Inflammatory macrophage (primary cell): ENCODE results near the gene TTLL3.

Source experiments
- DNase-seq, 2 donors: peaks; one replicate each; pipeline ENCODE4 v3.0.0-alpha.2; 2020 to 2022

The TTLL3 gene

DNA sequence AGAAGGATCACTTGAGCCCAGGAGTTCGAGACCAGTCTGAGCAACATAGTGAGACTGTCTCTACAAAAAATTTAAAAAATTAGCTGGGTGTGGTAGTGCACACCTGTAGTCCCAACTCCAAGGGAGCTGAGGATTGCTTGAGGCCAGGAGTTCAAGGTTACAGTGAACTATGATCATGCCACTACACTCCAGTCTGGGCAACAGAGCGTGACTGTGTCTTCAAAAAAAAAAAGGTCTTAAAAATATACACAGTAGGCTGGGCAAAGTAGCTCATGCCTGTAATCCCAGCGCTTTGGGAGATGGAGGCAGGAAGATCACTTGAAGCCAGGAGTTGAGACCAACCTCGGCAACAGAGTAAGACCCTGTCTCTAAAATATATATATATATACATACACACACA lies 29.2 kb upstream of the TTLL3 start:
- DNase-seq, result no peak

DNA sequence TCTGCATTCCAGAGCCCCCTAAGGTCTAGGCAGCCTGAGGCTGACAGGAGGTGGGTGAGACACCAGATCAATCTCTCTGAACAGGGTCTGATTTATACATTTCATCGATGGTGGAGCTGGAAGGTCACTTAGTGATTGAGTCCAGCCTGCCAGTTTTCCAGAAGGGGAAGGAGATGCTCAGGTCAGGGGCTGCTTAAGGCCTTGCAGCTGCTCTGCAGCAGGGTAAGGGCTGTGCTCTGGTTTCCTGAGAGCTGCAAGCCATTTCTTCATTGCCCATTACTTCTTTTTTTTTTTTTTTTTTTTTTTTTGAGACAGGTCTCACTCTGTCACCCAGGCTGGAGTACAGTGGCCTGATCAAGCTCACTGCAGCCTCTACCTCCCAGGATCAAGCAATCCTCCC lies 28.5 kb upstream of the TTLL3 start:
- peak; percentile 38 to 55 for DNase-seq

DNA sequence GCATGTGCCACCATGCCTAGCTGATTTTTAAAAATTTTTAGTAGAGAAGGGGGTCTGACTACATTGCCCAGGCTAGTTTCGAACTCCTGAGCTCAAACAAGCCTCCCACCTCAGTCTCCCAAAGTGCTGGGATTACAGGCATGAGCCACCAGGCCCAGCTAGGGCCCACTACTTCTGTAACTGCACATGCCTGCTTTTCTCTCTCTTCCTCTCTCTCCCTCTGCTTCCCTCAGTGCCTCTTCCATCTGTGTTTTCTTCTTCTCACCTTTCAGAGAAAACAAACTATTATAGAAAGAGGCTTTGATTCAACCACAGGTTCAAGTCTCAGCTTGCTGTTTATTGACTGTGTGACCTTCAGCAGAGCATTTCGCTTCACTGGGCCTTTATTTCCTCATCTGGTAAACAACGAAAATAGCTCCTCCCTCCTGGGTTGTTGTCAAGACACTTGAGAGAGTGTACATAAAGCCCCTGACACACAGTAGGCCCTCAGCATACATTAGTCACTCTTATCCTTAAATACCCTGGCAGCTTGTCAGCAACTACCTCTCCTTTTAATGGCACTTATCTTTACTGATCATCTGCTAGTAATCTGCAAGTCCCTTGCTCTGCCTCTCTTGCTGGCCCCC lies 28.0 kb upstream of the TTLL3 start:
- DNase-seq, result peak in 1 of 2 donors; percentile 46

DNA sequence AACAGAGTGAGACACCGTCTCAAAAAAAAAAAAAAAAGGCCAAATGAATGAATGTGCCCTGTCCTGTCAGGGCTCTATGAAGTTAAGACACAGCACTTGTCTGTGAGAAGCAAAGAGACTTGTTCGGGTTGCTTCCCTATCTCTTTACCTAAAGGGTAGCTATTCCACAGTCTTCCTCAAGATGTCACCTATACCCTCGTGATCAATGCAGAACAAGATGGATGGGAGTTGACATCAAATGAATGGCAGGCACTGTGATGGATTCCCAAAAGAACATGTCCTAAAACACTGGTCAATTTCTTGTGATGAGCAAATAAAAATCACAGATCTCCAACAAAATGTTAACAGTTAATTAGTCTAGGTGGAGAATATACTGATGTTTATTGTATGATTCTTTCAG lies 27.3 kb upstream of the TTLL3 start:
- DNase-seq, result no peak

DNA sequence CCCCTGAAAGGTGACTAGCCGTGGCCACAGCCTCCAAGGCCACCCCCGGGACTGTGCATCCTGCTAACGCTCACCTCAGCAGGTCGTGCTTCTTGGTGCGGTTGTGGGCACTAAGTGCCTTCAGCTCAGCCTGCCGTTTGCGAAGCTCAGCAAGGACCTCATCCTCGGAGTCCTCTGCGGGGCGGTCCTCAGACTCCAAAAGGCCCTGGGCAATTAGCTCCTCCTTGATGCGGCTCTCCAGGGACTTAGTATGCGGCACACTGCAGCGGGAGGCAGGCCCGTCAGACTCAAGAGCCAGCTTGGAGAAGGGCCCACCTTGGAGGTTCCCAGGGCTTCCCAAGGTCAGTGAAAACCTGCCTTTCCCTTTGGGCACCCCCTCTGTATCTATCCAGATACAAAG lies 26.1 kb upstream of the TTLL3 start:
- DNase-seq, result no peak

DNA sequence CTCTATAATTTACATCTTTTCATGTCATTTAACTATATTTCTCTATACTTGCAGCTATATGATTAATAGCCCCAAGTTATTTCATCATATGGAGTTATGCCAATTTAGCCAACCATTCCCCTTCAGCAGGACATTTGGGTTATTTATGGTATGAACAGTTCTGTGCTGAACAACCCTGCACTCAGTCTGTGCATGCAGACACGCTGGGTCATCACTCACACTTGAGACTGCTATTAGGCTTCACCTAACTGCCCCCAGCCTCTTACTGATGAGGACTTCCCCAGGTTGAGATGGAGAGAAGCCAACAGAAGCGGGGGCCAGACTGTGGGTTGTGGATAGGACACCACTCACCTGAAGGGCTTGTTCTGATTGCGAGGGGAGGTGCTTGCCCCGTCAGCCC lies 25.1 kb upstream of the TTLL3 start:
- DNase-seq, result no peak

DNA sequence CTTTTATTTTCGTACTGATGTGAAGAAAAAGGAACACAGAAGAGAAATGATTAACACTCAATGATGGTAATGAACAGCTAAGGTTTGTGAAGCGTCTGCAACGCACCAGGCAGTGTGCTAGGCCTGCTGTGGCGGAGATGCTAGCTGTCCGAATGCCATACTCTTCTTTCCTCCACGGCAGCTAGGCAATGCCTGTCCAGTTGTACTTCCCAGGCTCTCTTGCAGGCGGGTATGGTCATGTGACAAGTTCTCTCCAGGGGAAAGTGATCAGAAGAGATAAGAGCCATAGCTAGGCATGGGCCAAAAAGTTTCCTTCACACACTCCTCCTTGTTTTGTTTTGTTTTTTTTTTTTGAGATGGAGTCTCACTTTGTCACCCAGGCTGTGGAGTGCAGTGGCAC lies 24.5 kb upstream of the TTLL3 start:
- DNase-seq, result no peak

DNA sequence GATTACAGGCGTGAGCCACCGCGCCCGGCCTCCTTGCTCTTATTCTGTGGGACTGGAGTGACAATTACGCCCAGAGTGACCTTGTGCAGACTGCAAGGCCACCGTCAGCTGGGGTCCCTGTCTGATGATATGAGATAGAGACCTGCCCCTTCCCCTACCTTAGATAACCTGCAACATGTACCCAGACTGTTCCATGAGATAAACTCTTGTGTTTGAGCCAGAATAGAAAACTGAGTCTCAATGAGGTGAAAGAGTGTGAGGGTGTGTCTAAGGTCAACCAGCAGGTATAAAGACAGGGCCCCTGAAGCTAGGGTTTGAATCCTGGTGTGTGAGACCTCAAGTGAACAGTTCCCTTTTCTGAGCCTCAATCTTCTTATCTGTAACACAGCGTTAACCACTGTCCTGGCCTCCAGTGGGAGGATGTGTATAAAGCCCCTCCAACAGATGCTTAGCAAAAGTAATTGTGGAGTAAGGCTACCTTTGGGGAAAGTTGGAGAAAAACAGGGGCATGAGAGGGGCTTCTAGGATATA lies 23.8 kb upstream of the TTLL3 start:
- DNase-seq, result no peak

DNA sequence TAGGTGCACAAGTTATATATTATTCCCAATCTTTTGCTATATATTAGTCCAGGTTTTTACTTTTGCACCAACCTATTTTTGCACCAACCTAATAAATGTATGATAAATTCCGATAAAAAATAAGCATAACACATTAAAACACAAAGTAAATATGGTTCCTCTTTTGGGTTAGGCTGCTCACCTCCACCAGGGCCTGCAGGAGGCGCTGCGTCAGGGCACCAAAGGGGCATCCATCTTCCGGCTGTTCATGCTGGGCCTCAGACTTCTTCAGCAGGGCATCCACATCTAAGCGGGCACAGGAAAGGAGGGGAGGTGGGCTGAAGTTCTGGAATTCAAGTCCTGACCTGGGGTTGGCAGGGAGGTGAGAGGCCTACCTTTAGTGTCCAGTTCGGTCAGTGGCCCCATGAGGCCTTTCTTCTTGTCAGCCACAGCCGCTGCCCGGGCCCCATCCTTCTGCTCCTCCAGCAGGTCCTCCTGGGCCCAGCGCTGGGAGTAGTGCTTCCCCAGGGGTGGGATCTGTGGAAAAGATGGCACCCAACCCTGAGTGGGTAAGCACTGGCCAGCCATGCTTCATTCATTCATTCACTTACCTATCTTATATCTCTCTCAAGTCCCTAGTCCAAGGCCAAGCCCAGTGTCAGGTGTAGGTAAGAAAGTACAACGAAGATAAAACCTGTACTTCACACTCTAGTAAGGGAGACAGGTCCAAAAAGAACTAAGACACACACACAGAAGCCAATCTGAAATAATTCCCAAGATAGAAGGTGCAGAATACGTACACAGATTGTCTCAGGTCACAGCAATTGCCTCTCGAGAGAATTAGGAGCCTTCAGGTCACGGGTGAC lies 23.0 kb upstream of the TTLL3 start:
- DNase-seq, result peak in 1 of 2 donors; percentile 22

DNA sequence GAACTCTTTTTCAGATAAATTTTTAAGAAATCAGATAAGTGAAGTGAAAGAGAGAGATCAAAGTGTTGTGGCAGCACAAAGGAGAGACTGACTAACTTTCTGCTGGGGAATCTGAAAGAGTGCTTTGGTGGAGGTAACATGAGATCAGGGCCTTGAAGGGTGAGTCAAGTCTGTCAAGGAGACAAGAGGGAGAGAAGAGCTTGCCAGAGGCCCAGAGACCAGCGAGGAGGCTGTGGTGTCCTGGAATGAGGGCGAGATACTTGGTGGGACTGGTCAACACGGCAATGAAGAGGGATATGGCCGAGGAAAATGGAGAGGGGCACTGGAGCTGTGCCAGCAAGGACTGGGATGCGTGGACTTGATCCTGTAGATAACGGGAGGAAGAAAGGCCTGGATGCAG lies 22.3 kb upstream of the TTLL3 start:
- no peak for DNase-seq

DNA sequence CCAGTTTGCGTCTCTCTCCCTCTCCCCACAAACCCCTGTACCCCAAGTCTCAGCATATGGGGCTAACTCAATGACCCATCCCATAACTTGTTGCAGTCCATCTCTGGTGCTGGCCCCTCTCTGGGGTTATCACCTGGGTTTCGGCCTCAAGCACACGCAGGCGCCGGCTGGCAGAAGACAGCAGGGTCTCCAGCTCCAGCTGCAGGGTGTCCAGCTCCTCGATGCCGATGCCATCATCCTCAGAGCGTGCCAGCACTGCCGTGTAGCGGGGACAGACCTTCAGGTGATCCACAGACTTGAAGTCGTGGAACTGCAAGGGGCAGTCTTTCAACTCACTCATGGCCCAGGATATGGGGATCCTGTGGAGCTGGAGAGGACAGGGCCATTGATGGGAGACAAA lies 18.9 kb upstream of the TTLL3 start:
- no peak for DNase-seq

DNA sequence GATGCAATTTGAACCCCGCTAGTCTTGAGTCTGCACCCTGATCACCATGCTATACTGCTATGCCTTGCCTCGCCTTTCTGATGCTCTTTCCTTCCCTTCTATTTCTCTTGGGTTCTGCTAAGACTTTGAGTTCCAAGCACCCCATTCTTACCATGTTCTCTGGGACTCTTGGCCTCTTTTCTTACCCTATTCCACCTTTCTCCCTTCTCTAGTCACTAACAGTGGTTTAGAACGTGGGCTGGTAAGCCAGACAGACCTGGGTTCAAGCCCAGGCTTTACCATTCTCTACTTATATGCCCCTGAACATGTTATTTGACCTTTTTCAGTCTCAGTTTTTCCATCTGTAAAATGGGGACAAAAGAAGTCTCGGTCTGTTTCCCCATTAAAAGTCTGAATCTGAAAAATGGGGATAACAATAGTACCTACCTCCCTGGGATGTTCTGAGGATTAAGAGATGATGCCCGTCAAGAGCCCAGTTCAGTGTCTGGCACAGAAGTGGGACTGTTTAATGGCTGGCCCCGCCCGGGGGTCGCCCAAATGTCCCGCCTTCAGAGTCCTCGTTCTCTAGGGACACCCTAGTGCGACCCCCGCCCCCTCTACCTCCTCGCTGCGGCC lies 18.2 kb upstream of the TTLL3 start:
- no peak for DNase-seq

DNA sequence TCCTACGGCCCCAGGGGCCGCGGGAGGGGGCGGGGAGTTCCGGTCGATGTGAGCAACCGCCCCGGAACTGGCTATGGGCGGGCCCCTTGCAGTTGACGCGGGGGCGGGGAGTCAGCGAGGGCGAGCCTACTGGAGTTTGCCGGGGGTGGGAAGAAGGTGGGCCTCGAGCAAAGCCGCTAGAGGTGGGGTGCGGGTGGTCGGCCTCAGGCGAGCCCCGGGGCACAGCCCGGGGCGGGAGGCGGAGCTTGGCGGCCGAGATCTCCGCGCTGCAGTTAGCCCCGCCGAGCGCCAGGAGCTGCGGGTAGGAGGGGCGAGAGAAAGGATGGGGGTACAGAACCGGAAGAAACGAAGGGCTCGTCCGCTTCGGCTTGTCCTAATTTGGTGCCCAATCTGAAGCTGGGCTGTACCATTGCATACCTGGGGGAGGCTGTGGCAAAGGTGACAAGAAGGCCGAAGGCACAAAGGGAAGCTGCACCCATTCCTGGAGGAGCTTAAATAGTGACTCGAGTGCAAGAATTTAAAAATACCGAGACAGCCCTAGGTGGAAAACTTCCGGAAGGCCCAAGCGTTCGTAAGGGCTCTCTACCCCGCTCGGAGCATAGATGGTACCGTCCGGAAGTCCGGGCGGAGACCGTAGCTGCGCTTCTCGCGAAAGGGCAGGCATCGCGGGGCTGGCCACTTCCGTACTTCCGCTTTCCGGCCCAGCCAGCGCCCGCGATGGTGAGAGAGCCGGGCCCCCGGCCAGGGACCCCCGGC lies 17.5 kb upstream of the TTLL3 start, which contains the start of the genes ARPC4 and TADA3:
ARPC4 (plus strand) TSS at position 678 of the 756 bp plus-strand sequence; CDS start at position 718, 40 bp downstream.
TADA3 (minus strand) TSS at position 69 of the 756 bp plus-strand sequence. CDS start 1,007 bp downstream, outside the sequence.
- peak; percentile 93 to 95 for DNase-seq

DNA sequence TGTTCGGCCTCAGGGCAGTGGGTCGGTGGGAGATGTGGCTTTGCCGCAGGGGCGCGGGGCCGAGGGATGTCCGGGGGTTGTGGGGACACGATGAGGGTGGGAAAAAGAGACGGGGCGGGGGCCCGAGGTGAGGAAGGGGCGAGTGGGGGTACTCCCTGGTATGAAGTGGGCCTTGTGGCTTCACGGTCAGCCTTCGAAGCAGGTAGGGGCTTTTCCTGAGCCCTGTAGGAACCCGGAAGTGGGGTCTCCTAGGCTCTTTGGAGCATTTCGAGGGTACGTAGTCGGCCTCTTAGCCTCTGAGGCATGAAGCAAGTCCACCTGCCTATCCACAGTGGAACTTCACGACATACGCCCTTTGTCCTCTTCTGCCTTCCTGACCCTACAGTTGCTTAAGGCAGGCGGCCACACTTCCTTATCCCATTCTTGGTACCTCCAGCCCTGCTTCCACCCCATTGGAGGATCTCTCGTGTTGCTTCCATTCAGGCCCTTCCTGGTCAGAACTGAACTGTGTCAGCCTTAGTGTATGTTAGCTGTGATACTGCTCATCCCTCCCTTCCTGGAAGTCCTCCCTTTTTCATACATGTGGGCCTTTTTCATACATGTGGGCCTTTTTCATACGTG lies 16.8 kb upstream of the TTLL3 start:
- DNase-seq, result peak; percentile 75 to 83

DNA sequence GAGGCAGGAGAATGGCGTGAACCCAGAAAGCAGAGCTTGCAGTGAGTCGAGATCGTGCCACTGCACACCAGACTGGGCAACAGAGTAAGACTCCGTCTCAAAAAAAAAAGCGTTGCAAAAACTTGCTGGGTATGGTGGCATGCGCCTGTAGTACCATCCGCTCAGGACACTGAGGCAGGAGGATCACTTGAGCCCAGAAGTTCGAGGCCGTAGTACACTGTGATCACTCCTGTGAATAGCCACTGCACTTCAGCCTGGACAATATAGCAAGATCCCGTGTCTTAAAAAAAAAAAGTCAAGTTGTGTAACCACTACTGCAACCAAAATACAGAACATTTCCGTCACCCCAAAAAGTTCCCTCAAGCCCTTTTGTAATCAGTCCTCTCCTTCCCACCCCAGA lies 15.7 kb upstream of the TTLL3 start:
- DNase-seq, result peak in 1 of 2 donors; percentile 19

DNA sequence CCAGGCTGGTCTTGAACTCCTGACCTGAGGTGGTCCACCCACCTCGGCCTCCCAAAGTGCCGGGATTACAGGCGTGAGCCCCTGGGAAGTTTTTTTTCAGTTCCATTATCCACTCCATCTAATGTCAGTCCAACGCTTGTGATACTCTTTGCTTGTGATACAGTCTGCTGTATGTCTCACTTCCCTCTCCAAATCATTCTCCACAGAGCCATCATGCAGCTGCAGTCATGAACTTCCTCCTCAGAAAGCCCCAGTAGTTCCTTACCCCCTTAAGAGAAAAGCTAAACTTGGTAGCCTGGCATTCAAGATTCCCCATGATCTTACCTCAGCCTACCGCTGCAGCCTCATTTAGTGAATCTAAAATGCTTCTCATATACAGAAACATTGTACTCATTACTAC lies 14.9 kb upstream of the TTLL3 start:
- DNase-seq, result peak; percentile 73 to 81

DNA sequence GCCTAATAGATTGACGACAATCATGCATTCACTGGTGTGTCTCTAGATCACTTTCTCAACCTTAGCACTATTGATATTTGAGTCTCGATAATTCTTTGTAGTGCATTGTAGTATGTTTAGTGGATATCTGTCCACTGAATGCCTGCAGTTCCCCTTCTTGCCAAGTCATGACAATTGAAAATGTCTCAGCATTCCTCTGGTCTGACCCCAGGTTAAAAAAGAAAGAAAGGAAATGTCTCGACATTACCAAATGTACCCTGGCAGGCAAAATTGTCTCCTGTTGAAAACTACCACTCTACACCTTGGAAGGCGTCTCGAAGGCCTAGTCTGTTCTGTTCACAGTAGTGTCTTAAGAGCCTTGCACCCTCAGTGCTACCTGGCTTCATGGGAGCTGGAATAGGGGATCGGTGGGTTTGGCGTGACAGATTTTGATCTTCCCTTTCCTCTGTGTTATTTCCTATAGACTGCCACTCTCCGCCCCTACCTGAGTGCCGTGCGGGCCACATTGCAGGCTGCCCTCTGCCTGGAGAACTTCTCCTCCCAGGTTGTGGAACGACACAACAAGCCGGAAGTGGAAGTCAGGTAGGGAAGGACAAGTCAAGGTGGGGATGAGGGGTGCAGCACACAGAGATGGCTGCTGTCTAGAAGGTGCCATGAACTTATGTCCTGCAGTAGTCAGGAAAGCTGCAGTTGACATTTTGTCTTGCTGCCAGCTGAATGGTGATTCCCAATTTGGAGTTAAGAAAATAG lies 12.7 kb upstream of the TTLL3 start:
- no peak for DNase-seq

DNA sequence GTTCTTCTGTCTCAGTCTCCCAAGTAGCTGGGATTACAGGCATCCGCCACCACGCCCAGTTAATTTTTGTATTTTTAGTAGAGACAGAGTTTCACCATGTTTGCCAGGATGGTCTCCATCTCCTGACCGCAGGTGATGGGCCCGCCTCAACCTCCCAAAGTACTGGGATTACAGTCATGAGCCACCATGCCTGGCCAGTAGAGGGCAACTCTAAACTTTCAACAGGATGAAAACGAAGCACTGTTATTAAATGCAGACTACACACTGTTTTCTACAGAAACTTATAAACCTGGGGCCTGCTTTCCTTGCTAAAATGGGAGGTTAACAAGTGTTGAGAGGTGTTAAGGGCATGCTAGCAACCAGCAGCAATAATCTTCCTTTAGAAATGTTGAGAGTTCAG lies 9.5 kb upstream of the TTLL3 start:
- DNase-seq, result no peak

DNA sequence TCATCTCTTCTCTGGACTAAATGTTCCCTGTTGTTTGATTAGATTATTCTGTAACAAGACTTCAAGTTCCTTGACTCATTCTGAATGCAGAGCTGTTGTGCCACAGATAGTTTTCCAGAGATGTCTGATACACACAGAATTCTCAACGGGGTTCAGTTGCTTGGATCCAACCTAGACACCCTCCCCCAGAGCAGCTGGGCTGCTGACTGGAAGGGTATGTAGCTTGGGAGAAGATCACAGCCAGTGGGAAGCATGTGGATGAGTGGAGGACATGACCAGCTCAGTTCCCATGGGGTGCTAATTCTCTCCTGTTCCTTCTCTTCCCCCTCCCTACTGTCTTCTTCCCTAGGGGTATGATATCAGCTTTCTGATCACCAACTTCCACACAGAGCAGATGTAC lies 6.6 kb upstream of the TTLL3 start:
- no peak for DNase-seq

DNA sequence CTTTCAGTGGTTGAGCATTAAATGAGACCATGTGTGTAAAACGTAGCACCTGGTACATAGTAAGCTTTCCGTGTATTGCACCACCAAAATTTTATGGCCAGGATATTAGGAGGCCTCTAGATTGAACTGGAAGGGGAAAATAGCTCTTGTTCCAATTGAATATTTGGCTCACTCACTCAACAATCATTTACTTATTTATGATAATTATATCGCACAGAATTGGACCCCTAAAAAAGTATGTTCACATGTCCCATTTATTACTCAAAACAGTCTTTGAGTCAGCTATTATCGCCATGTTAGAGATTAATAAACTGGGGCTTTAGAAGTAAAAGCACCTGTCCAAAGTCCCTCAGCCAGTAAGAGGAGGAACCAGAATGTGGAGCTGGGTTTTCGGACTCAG lies 5.1 kb upstream of the TTLL3 start:
- DNase-seq, result no peak

DNA sequence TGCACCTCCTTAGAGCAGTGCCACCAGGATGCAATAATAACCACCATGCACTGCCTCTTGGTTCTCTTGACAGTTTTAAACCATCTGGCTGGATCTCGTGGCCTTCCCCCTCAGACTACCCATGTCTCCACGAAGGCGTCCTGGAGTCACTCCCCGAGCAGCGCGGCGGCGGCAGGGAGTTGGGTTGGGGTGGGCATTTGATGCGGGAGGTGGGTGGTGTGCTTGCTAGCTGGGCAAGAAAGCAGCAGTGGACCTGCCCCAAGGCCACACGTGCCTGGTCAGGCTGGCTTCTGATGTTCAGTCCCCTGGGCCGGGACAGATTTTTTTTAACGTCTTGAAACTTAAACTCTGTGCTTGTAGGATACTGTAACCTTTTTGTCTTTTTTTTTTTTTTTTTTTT lies 3.9 kb upstream of the TTLL3 start:
- no peak for DNase-seq
